Hepatocyte (in vitro differentiated cells): ENCODE data around the gene KPNA4. TPM values are rescaled to one million over a fixed set of nuclear protein-coding genes. Genes with fewer than 3 reads are reported as not detected.

ENCODE experiments used
- DNase-seq: peaks from one replicate; pipeline ENCODE4 v3.0.0-alpha.2; 2016; ENCODE audit warnings: low spot score
- H2AFZ ChIP-seq: fragments of 200-600 bp; sonication (generic); 2 replicates; pipeline ENCODE4 v1.6.0; 2016; ENCODE audit warnings: antibody characterized with exemption, mild to moderate bottlenecking
- H3K27ac ChIP-seq: fragments of 200-600 bp; sonication (generic); 2 replicates; pipeline ENCODE4 v1.5.1; 2016; ENCODE audit warnings: mild to moderate bottlenecking
- H3K27me3 ChIP-seq: fragments of 200-600 bp; sonication (generic); 2 replicates; pipeline ENCODE4 v1.6.1; 2016
- H3K36me3 ChIP-seq: fragments of 200-600 bp; sonication (generic); replicated peaks from 2 replicates; pipeline ENCODE4 v1.5.1; 2016; ENCODE audit warnings: low read depth; ENCODE audit not compliant: insufficient read depth
- H3K4me1 ChIP-seq: fragments of 200-600 bp; sonication (generic); 2 replicates; pipeline ENCODE4 v1.5.1; 2016; ENCODE audit warnings: mild to moderate bottlenecking, moderate library complexity; ENCODE audit not compliant: insufficient read depth
- H3K4me2 ChIP-seq: fragments of 200-600 bp; sonication (generic); 2 replicates; pipeline ENCODE4 v1.6.0; 2016
- H3K4me3 ChIP-seq: fragments of 200-600 bp; sonication (generic); 2 replicates; pipeline ENCODE4 v1.5.1; 2016; ENCODE audit warnings: mild to moderate bottlenecking
- H3K79me2 ChIP-seq: fragments of 200-600 bp; sonication (generic); 2 replicates; pipeline ENCODE4 v1.6.0; 2017; ENCODE audit warnings: mild to moderate bottlenecking
- H3K9me2 ChIP-seq: fragments of 200-600 bp; sonication (generic); replicated peaks from 2 replicates; pipeline ENCODE4 v1.6.0; 2017; ENCODE audit warnings: mild to moderate bottlenecking; ENCODE audit not compliant: insufficient read depth
- H3K9me3 ChIP-seq: fragments of 200-600 bp; sonication (generic); 2 replicates; pipeline ENCODE4 v1.5.1; 2016; ENCODE audit warnings: low read depth, mild to moderate bottlenecking
- H4K20me1 ChIP-seq: fragments of 200-600 bp; sonication (generic); 2 replicates; pipeline ENCODE4 v1.6.0; 2016; ENCODE audit warnings: mild to moderate bottlenecking; ENCODE audit not compliant: insufficient read depth, poor library complexity, severe bottlenecking
- EZH2 ChIP-seq: fragments of 200-600 bp; sonication (generic); IDR thresholded peaks from 2 replicates; pipeline ENCODE4 v1.6.1; 2016; ENCODE audit warnings: antibody characterized with exemption, mild to moderate bottlenecking, borderline replicate concordance
- EZH2phosphoT487 ChIP-seq: fragments of 200-600 bp; sonication (generic); IDR thresholded peaks from one replicate; pipeline ENCODE4 v1.6.1; 2018; ENCODE audit warnings: antibody characterized with exemption, mild to moderate bottlenecking, low read depth, moderate library complexity; ENCODE audit not compliant: unreplicated experiment, severe bottlenecking
- WGBS: methylation state at CpG from one replicate; pipeline ENCODE4 v1.1.6; 2016; ENCODE audit warnings: low lambda C conversion rate; ENCODE audit errors: missing lambda C conversion rate; 5-methylcytosine and 5-hydroxymethylcytosine counted together
- polyA plus RNA-seq: library from polyadenylated mRNA; unstranded; fragments of >200 nt; fragmentation: Nextera tagmentation; extraction: Ambion mirVana; gene quantifications from 2 replicates; pipeline ENCODE4 v1.2.1, GENCODE V29; 2016
- total RNA-seq: library from RNA; depleted of rRNA; stranded (reverse); fragments of >200 nt; gene quantifications from 2 replicates; pipeline ENCODE4 v1.2.3, GENCODE V29; 2014
- TF ChIP-seq, protein P1 (sequence below): fragments of 200-600 bp; sonication (generic); IDR thresholded peaks from 2 replicates; pipeline ENCODE4 v1.5.1; 2016; ENCODE audit warnings: antibody characterized with exemption, mild to moderate bottlenecking; ENCODE audit not compliant: poor library complexity

The KPNA4 gene
- total and polyA plus RNA-seq, 2 experiments from 2014 or later: 13.0 to 26.6 TPM

GRCh38 chr3:160556141-160556540, 9.2 kb downstream of the KPNA4 start:
- Histone ChIP-seq H3K27ac (no peak overlapping the region), H4K20me1 (peaks cover 88% of the 10 kb centered on the region), H3K4me3 (no peak overlapping the region), H3K79me2 (peaks cover 100% of the 10 kb centered on the region), H3K27me3 (no peaks in the 10 kb centered on the region), H3K4me1 (no peaks in the 10 kb centered on the region), H3K9me2 (no peaks in the 10 kb centered on the region), H3K36me3 (no peaks in the 10 kb centered on the region), H2AFZ (no peak overlapping the region), H3K4me2 (no peak overlapping the region), H3K9me3 (no peaks in the 10 kb centered on the region)
- no peak for TF ChIP-seq EZH2
- TF ChIP-seq EZH2phosphoT487: no peak
- TF ChIP-seq, protein P1, sequence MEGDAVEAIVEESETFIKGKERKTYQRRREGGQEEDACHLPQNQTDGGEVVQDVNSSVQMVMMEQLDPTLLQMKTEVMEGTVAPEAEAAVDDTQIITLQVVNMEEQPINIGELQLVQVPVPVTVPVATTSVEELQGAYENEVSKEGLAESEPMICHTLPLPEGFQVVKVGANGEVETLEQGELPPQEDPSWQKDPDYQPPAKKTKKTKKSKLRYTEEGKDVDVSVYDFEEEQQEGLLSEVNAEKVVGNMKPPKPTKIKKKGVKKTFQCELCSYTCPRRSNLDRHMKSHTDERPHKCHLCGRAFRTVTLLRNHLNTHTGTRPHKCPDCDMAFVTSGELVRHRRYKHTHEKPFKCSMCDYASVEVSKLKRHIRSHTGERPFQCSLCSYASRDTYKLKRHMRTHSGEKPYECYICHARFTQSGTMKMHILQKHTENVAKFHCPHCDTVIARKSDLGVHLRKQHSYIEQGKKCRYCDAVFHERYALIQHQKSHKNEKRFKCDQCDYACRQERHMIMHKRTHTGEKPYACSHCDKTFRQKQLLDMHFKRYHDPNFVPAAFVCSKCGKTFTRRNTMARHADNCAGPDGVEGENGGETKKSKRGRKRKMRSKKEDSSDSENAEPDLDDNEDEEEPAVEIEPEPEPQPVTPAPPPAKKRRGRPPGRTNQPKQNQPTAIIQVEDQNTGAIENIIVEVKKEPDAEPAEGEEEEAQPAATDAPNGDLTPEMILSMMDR: no peak
- WGBS: 90% methylated on average over 2 of the region's 2 CpGs
- no peak for DNase-seq

- Histone ChIP-seq H3K4me1 (no peaks in the 10 kb centered on the region), H3K36me3 (no peaks in the 10 kb centered on the region), H3K9me3 (peaks cover 1% of the 10 kb centered on the region), H3K79me2 (peaks cover 100% of the 10 kb centered on the region), H3K4me3 (no peak overlapping the region), H2AFZ (no peak overlapping the region), H3K27me3 (no peaks in the 10 kb centered on the region), H4K20me1 (peaks cover 76% of the 10 kb centered on the region), H3K4me2 (no peak overlapping the region), H3K27ac (no peak overlapping the region), H3K9me2 (no peaks in the 10 kb centered on the region)
- DNase-seq: no peak
- 94% methylated on average over 3 of the region's 3 CpGs for WGBS
- no peak for TF ChIP-seq EZH2phosphoT487
- TF ChIP-seq EZH2: no peak
- TF ChIP-seq, protein P1: no peak
These were observed 10.4 kb downstream of the KPNA4 start for GRCh38 chr3:160554980-160555379.

GRCh38 chr3:160553827-160554226, 11.5 kb downstream of the KPNA4 start:
- Histone ChIP-seq H3K4me2 (no peak overlapping the region), H3K4me3 (no peak overlapping the region), H2AFZ (no peak overlapping the region), H3K36me3 (no peaks in the 10 kb centered on the region), H3K9me2 (no peaks in the 10 kb centered on the region), H3K27me3 (no peaks in the 10 kb centered on the region), H3K4me1 (no peaks in the 10 kb centered on the region), H4K20me1 (peaks cover 65% of the 10 kb centered on the region), H3K79me2 (peaks cover 100% of the 10 kb centered on the region), H3K9me3 (peaks cover 3% of the 10 kb centered on the region), H3K27ac (no peak overlapping the region)
- TF ChIP-seq EZH2phosphoT487: no peak
- TF ChIP-seq, protein P1: no peak
- no peak for TF ChIP-seq EZH2
- 81% methylated on average over 1 of the region's 1 CpG for WGBS
- no peak for DNase-seq

GRCh38 chr3:160546727-160547126, 18.6 kb downstream of the KPNA4 start:
- H2AFZ ChIP-seq: no peak overlapping the region
- H3K79me2 ChIP-seq: peaks cover 100% of the 10 kb centered on the region
- no peak overlapping the region for H3K27ac ChIP-seq
- no peak overlapping the region for H3K4me2 ChIP-seq
- WGBS: 98% methylated on average over 4 of the region's 4 CpGs
- no peaks in the 10 kb centered on the region for H3K9me2 ChIP-seq
- no peak for DNase-seq
- H4K20me1 ChIP-seq: peaks cover 55% of the 10 kb centered on the region
- TF ChIP-seq EZH2: no peak
- no peak for TF ChIP-seq EZH2phosphoT487
- TF ChIP-seq, protein P1: no peak
- no peaks in the 10 kb centered on the region for H3K4me1 ChIP-seq
- no peaks in the 10 kb centered on the region for H3K27me3 ChIP-seq
- no peaks in the 10 kb centered on the region for H3K36me3 ChIP-seq
- H3K9me3 ChIP-seq: peaks cover 3% of the 10 kb centered on the region
- no peak overlapping the region for H3K4me3 ChIP-seq
